ENCODE data around the gene LYPD3.

The LYPD3 gene

GRCh38 chr19:43498233-43498842, 32.9 kb upstream of the LYPD3 start:
- H3K4me3 ChIP-seq (ENCODE audit: low read depth, low read length), result no peak overlapping the region
- no peak for TF ChIP-seq CTCF (IDR thresholded peaks at IDR 0.05; ENCODE audit: insufficient read depth, low read depth, low read length, missing control alignments)

GRCh38 chr19:43496960-43497359, 31.6 kb upstream of the LYPD3 start:
- TF ChIP-seq CTCF (IDR thresholded peaks at IDR 0.05; ENCODE audit: insufficient read depth, low read depth, low read length, missing control alignments), result no peak
- DNase-seq (ENCODE audit: low read depth), result no peak
- H3K4me3 ChIP-seq (ENCODE audit: low read depth, low read length), result no peak overlapping the region

More at GRCh38 chr19:43498233-43498842, 32.9 kb upstream of the LYPD3 start:
- no peak for DNase-seq (ENCODE audit: low read depth)

DNA sequence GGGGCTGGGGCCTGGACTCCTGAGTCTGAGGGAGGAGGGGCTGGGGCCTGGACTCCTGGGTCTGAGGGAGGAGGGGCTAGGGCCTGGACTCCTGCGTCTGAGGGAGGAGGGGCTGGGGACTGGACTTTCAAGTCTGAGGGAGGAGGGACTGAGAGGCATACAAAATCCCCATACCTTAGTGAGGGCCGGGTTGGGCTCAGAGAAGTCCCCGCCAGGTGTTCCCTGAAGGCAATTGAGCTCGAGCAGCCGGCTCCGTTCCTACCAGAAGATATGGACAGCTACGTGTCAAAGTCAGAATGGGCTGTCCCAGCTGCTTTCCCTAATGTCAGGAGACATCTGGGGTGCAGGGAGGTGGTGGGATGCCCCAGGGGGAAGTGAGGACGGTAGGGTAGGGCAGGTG, 29.7 kb upstream of the LYPD3 start:
- DNase-seq (ENCODE audit: low read depth), result no peak
- no peak for TF ChIP-seq CTCF (IDR thresholded peaks at IDR 0.05; ENCODE audit: insufficient read depth, low read depth, low read length, missing control alignments)
- H3K4me3 ChIP-seq (ENCODE audit: low read depth, low read length), result no peak overlapping the region

GRCh38 chr19:43490759-43491158, 25.4 kb upstream of the LYPD3 start:
- no peak for TF ChIP-seq CTCF (IDR thresholded peaks at IDR 0.05; ENCODE audit: insufficient read depth, low read depth, low read length, missing control alignments)
- H3K4me3 ChIP-seq (ENCODE audit: low read depth, low read length), result no peak overlapping the region
- DNase-seq (ENCODE audit: low read depth), result no peak

DNA sequence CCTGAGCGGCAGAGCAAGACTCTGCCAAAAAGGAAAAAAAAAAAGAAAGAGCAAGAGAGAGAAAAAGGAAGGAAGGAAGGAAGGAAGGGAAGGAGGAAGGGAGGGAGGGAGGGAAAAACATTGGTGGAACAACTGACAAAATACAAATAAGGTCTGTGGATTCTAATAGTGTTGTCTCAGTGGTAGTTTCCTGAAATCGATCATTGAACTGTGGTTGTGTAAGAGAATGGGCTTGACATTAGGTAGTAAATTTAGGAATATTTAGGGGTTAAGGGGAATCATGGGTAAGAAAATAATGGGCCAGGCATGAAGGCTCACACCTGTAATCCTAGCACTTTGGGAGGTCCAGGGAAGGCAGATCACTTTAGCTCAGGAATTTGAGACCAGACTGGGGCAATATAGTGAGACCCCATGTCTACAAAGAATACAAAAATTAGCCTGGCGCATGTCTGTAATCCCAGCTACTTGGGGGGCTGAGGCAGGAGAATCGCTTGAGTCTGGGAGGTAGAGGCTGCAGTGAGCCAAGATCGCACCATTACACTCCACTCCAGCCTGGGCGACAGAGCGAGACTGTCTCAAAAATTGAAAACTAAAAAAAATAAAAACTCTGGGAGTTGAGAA, 24.7 kb upstream of the LYPD3 start:
- H3K4me3 ChIP-seq (ENCODE audit: low read depth, low read length), result no peak overlapping the region
- no peak for DNase-seq (ENCODE audit: low read depth)
- TF ChIP-seq CTCF (IDR thresholded peaks at IDR 0.05; ENCODE audit: insufficient read depth, low read depth, low read length, missing control alignments), result no peak

- peak; percentile 63 for DNase-seq (ENCODE audit: low read depth)
- H3K4me3 ChIP-seq (ENCODE audit: low read depth, low read length), result no peak overlapping the region
- no peak for TF ChIP-seq CTCF (IDR thresholded peaks at IDR 0.05; ENCODE audit: insufficient read depth, low read depth, low read length, missing control alignments)
Measured at GRCh38 chr19:43489310-43489709, 23.9 kb upstream of the LYPD3 start.

DNA sequence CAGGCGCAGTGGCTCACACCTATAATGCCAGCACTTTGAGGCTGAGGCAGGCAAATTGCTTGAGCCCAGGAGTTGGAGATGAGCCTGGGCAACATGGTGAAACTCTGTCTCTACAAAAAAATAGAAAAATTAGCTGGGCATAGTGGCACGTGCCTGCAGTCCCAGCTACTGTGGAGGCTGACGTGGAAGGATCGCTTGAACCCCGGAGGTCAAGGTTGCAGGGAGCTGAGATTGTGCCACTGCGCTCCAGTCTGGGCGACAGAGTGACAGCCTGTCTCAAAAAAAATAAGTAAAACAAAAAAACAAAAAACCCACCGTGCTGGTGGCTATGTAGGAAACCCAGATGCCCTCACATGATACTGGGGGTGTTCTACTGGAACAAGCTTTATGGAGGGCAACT, 22.8 kb upstream of the LYPD3 start:
- DNase-seq (ENCODE audit: low read depth), result no peak

More for the DNA sequence above, 22.8 kb upstream of the LYPD3 start:
- no peak overlapping the region for H3K4me3 ChIP-seq (ENCODE audit: low read depth, low read length)
- no peak for TF ChIP-seq CTCF (IDR thresholded peaks at IDR 0.05; ENCODE audit: insufficient read depth, low read depth, low read length, missing control alignments)

Data from GM12865 (cell line).